Upper lobe of left lung (tissue), 6 donors: ENCODE measurements around the gene KIRREL3. TPM values are rescaled to one million over a fixed set of nuclear protein-coding genes. Genes with fewer than 3 reads are reported as not detected.

Source experiments
- ATAC-seq, 2 donors: fragments of 200-7000 bp; cut with Tn5 transposase; one replicate each; pipeline ENCODE4 v1.9.1; 2022; ENCODE audit warnings: mild to moderate bottlenecking in 2 of 2, moderate library complexity in 2 of 2; ENCODE audit not compliant: low FRiP score in 2 of 2
- DNase-seq, 2 donors: peaks; one replicate each; pipeline ENCODE4 v3.0.0-alpha.2; 2019 to 2020
- H3K27ac ChIP-seq, 4 donors: fragments of 200-600 bp; sonication (generic); one replicate each; pipeline ENCODE4 v1.5.1; 2016 to 2019
- H3K27me3 ChIP-seq, 4 donors: fragments of 200-600 bp; sonication (generic); one replicate each; pipeline ENCODE4 v1.5.1; 2017 to 2019
- H3K36me3 ChIP-seq, 4 donors: fragments of 200-600 bp; sonication (generic); one replicate each; pipeline ENCODE4 v1.5.1; 2016 to 2019
- H3K4me1 ChIP-seq, 4 donors: fragments of 200-600 bp; sonication (generic); one replicate each; pipeline ENCODE4 v1.5.1; 2018 to 2019
- H3K4me3 ChIP-seq, 4 donors: fragments of 200-600 bp; sonication (generic); one replicate each; pipeline ENCODE4 v1.5.1; 2017 to 2019; ENCODE audit warnings: mild to moderate bottlenecking in 2 of 4, moderate library complexity in 1 of 4
- H3K9me3 ChIP-seq, 4 donors: fragments of 200-600 bp; sonication (generic); one replicate each; pipeline ENCODE4 v1.5.1; 2018 to 2019
- CTCF ChIP-seq, 6 experiments: fragments of 450-650 bp in 4 of 6; fragments of 200-600 bp in 2 of 6; sonication (generic) in 2 of 6; IDR thresholded peaks; one replicate each; pipeline ENCODE4 v1.5.1; 2016 to 2019; ENCODE audit warnings: antibody characterized with exemption in 6 of 6
- EP300 ChIP-seq, 4 donors: sonication (generic); formaldehyde crosslinking; IDR thresholded peaks; one replicate each; pipeline ENCODE4 v1.5.1; 2017; ENCODE audit warnings: antibody characterized with exemption in 4 of 4, control low read depth in 2 of 4
- POLR2A ChIP-seq, 4 donors: fragments of 450-650 bp; IDR thresholded peaks; one replicate each; pipeline ENCODE4 v1.5.1; 2016 to 2017; ENCODE audit warnings: antibody characterized with exemption in 4 of 4, mild to moderate bottlenecking in 2 of 4
- POLR2AphosphoS5 ChIP-seq, 2 donors: sonication (generic); formaldehyde crosslinking; IDR thresholded peaks; one replicate each; pipeline ENCODE4 v1.5.1; 2017; ENCODE audit warnings: antibody characterized with exemption in 2 of 2
- WGBS, 2 donors: methylation state at CpG; one replicate each; pipeline ENCODE4 v1.1.5; 2017 to 2018; 5-methylcytosine and 5-hydroxymethylcytosine counted together
- total RNA-seq, 6 donors: library from RNA; depleted of rRNA in 4 of 6; stranded (reverse); fragments of >200 nt in 4 of 6; gene quantifications; one replicate each; pipeline versions ENCODE4 v1.1.0 to v1.2.1, GENCODE V29; 2016 to 2021
- donor health status: DM: no; HTN: no; CAD: no; lungs with moderate emphysema.
- donor health status: DM: no; HTN: yes; CAD: no; lungs with severe emphysema.

KIRREL3 gene
- total RNA-seq, 6 donors from 2014 or later = 0.22 to 0.24 TPM; not detected in 4

- WGBS, 2 donors = 77 to 86% methylated on average over 6 to 7 of the region's 7 CpGs
- Histone ChIP-seq H3K4me3 (no peak overlapping the region), H3K36me3 (no peaks in the 10 kb centered on the region), H3K9me3 (no peaks in the 10 kb centered on the region), H3K4me1 (peaks cover 6 to 13% (median 9%) of the 10 kb centered on the region in 4 donors), H3K27ac (no peak overlapping the region), H3K27me3 (no peaks in the 10 kb centered on the region)
- TF ChIP-seq POLR2A (IDR thresholded peaks at IDR 0.05) = no peak
- TF ChIP-seq EP300 (IDR thresholded peaks at IDR 0.05) = no peak
- TF ChIP-seq CTCF (IDR thresholded peaks at IDR 0.05) = no peak
- no peak for TF ChIP-seq POLR2AphosphoS5 (IDR thresholded peaks at IDR 0.05)
- ATAC-seq = no peak
- no peak for DNase-seq
Measured at GRCh38 chr11:126444072-126444471, 556.5 kb downstream of the KIRREL3 start.

- DNase-seq (no peak), ATAC-seq (no peak)
- Histone ChIP-seq H3K4me3 (no peak overlapping the region), H3K36me3 (no peaks in the 10 kb centered on the region), H3K4me1 (peaks cover 6 to 13% (median 9%) of the 10 kb centered on the region in 4 donors), H3K27me3 (no peaks in the 10 kb centered on the region), H3K27ac (no peak overlapping the region), H3K9me3 (no peaks in the 10 kb centered on the region)
- TF ChIP-seq POLR2AphosphoS5 (IDR thresholded peaks at IDR 0.05) (no peak), CTCF (IDR thresholded peaks at IDR 0.05) (no peak)
- 72 to 73% methylated on average over 2 to 13 of the region's 13 CpGs for WGBS, 2 donors
Measured at GRCh38 chr11:126443120-126443519, 557.5 kb downstream of the KIRREL3 start.

GRCh38 chr11:126440792-126441514, 559.6 kb downstream of the KIRREL3 start:
- Histone ChIP-seq H3K4me1 (peaks cover 6 to 13% (median 9%) of the 10 kb centered on the region in 4 donors), H3K4me3 (no peak overlapping the region), H3K27me3 (no peaks in the 10 kb centered on the region), H3K27ac (no peak overlapping the region), H3K36me3 (no peaks in the 10 kb centered on the region), H3K9me3 (no peaks in the 10 kb centered on the region)
- 13 to 21% methylated on average over 17 to 21 of the region's 21 CpGs for WGBS, 2 donors
- DNase-seq (peak; percentile 75 to 78), ATAC-seq (peak; percentile 64 to 87)
- no peak for TF ChIP-seq EP300 (IDR thresholded peaks at IDR 0.05)
- TF ChIP-seq POLR2A (IDR thresholded peaks at IDR 0.05) = no peak
- no peak for TF ChIP-seq POLR2AphosphoS5 (IDR thresholded peaks at IDR 0.05)
- TF ChIP-seq CTCF (IDR thresholded peaks at IDR 0.05) = peak; percentile 95 to 99 (median 96)

GRCh38 chr11:126440276-126440675, 560.3 kb downstream of the KIRREL3 start:
- Histone ChIP-seq H3K4me1 (peaks cover 6 to 13% (median 9%) of the 10 kb centered on the region in 4 donors), H3K27ac (no peak overlapping the region), H3K27me3 (no peaks in the 10 kb centered on the region), H3K36me3 (no peaks in the 10 kb centered on the region), H3K4me3 (no peak overlapping the region), H3K9me3 (no peaks in the 10 kb centered on the region)
- WGBS, 2 donors = 53 to 73% methylated on average over 22 of the region's 22 CpGs
- no peak for TF ChIP-seq POLR2AphosphoS5 (IDR thresholded peaks at IDR 0.05)
- no peak for TF ChIP-seq CTCF (IDR thresholded peaks at IDR 0.05)
- TF ChIP-seq POLR2A (IDR thresholded peaks at IDR 0.05) = no peak
- TF ChIP-seq EP300 (IDR thresholded peaks at IDR 0.05) = no peak
- no peak for ATAC-seq
- peak in 1 of 2 donors; percentile 81 for DNase-seq

- DNase-seq = no peak
- no peak overlapping the region for H3K4me3 ChIP-seq
- TF ChIP-seq CTCF (IDR thresholded peaks at IDR 0.05) = no peak
- TF ChIP-seq POLR2A (IDR thresholded peaks at IDR 0.05) = no peak
- no peak for TF ChIP-seq POLR2AphosphoS5 (IDR thresholded peaks at IDR 0.05)
- no peaks in the 10 kb centered on the region for H3K36me3 ChIP-seq
- H3K27ac ChIP-seq = no peak overlapping the region
- H3K9me3 ChIP-seq = no peaks in the 10 kb centered on the region
- H3K4me1 ChIP-seq = peaks cover 6 to 13% (median 9%) of the 10 kb centered on the region in 4 donors
- 64 to 70% methylated on average over 5 of the region's 5 CpGs for WGBS, 2 donors
- no peaks in the 10 kb centered on the region for H3K27me3 ChIP-seq
- ATAC-seq = peak in 1 of 2 donors; percentile 66
Measured at GRCh38 chr11:126438691-126439090, 561.9 kb downstream of the KIRREL3 start.
